GM12878 (cell line): Measurements from ENCODE around the gene IL1R2. TPM values are rescaled to one million over a fixed set of nuclear protein-coding genes. Genes with fewer than 3 reads are reported as not detected.

Experiments used
- ATAC-seq: fragments of 200-7000 bp; cut with Tn5 transposase; 3 replicates; pipeline ENCODE4 v1.9.1; 2020; ENCODE audit warnings: mild to moderate bottlenecking, moderate library complexity
- BruUV-seq: library from RNA; stranded (reverse); fragments of 400-500 nt; replicated peaks from 2 replicates; lab custom pipeline; 2021; lab: Mats Ljungman, UMichigan
- CTCF ChIA-PET: fragments of 300-600 bp; sonication (Branson Sonifier 250); formaldehyde crosslinking; extraction: SDS; loops from one replicate; lab custom pipeline; 2021; ENCODE audit warnings: inconsistent platforms; lab: Yijun Ruan, JAX
- POLR2A ChIA-PET: fragments of 350-600 bp; formaldehyde crosslinking; extraction: SDS; loops from one replicate; lab custom pipeline; 2021; ENCODE audit warnings: inconsistent platforms; lab: Charles Lee
- RAD21 ChIA-PET: fragments of 300-600 bp; sonication (Branson Sonifier 250); formaldehyde crosslinking; loops from one replicate; lab custom pipeline; 2023; ENCODE audit warnings: antibody characterized with exemption; ENCODE audit not compliant: unreplicated experiment; lab: Charles Lee
- SMC1A ChIA-PET: fragments of 300-600 bp; sonication (Branson Sonifier 250); formaldehyde crosslinking; loops from one replicate; lab custom pipeline; 2023; ENCODE audit not compliant: unreplicated experiment, uncharacterized antibody; lab: Charles Lee
- DNase-seq: peaks from one replicate; pipeline ENCODE4 v3.0.0-alpha.2; 2011; ENCODE audit warnings: low read depth, low spot score
- FAIRE-seq: peaks from 3 replicates; lab custom pipeline; 2011; peaks lifted over from hg19 to GRCh38; lab: Jason Lieb, UNC
- H2AFZ ChIP-seq: 2 replicates; pipeline ENCODE4 v1.6.0; 2011; ENCODE audit warnings: low read depth, low read length, control low read depth; ENCODE audit not compliant: control insufficient read depth
- H3K27ac ChIP-seq: 2 replicates; pipeline ENCODE4 v1.5.1; 2011; ENCODE audit warnings: control low read depth; ENCODE audit not compliant: control insufficient read depth, insufficient read depth
- H3K27me3 ChIP-seq, 2 experiments: replicated peaks in 1 of 2; 2 replicates each; pipeline versions ENCODE4 v1.6.0 to v1.6.1; 2011; ENCODE audit warnings: low read length in 1 of 2; ENCODE audit not compliant: control insufficient read depth in 2 of 2, insufficient read depth in 2 of 2
- H3K36me3 ChIP-seq, 2 experiments: 2 replicates each; pipeline ENCODE4 v1.5.1; 2011; ENCODE audit warnings: low read length in 1 of 2; ENCODE audit not compliant: control insufficient read depth in 2 of 2, insufficient read depth in 2 of 2
- H3K4me1 ChIP-seq: 2 replicates; pipeline ENCODE4 v1.6.1; 2011; ENCODE audit warnings: mild to moderate bottlenecking, low read length, moderate library complexity, mixed read lengths; ENCODE audit not compliant: control insufficient read depth, insufficient read depth
- H3K4me2 ChIP-seq: 2 replicates; pipeline ENCODE4 v1.6.0; 2011; ENCODE audit warnings: control low read depth; ENCODE audit not compliant: control insufficient read depth, insufficient read depth
- H3K4me3 ChIP-seq: fragments of 200-600 bp; sonication (generic); 2 replicates; pipeline ENCODE4 v1.5.1; 2016
- H3K79me2 ChIP-seq: 2 replicates; pipeline ENCODE4 v1.6.0; 2011; ENCODE audit warnings: low read length; ENCODE audit not compliant: control insufficient read depth, insufficient read depth
- H3K9ac ChIP-seq: 2 replicates; pipeline ENCODE4 v1.8.0; 2011; ENCODE audit warnings: low read length, control low read depth, mixed read lengths; ENCODE audit not compliant: control insufficient read depth, insufficient read depth
- H3K9me3 ChIP-seq: replicated peaks from 3 replicates; pipeline ENCODE4 v1.5.1; 2011; ENCODE audit warnings: mild to moderate bottlenecking, low read length; ENCODE audit not compliant: control insufficient read depth, insufficient read depth
- H4K20me1 ChIP-seq: 2 replicates; pipeline ENCODE4 v1.6.0; 2011; ENCODE audit not compliant: control insufficient read depth, insufficient read depth
- HDAC2 ChIP-seq: fragments of 200-600 bp; sonication (generic); IDR thresholded peaks from 2 replicates; pipeline ENCODE4 v1.6.1; 2017
- RUNX3 ChIP-seq: IDR thresholded peaks from 2 replicates; pipeline ENCODE4 v1.6.1; 2012; ENCODE audit warnings: low read length, inconsistent platforms
- WGBS: methylation state at CpG from one replicate; pipeline ENCODE4 v1.1.6; 2016; ENCODE audit warnings: low lambda C conversion rate; ENCODE audit not compliant: insufficient replicate concordance, insufficient coverage; ENCODE audit errors: missing lambda C conversion rate; 5-methylcytosine and 5-hydroxymethylcytosine counted together
- in situ Hi-C: fragments of 300-500 bp; cut with MboI; formaldehyde crosslinking; loops from 9 replicates; pipeline ENCODE4 v1.14.3; 2018; ENCODE audit warnings: mixed read lengths
- intact Hi-C: fragments of 100-400 bp; cut with micrococcal nuclease; formaldehyde crosslinking; loops from one replicate; pipeline ENCODE4 v1.14.2; 2022; ENCODE audit not compliant: unreplicated experiment
- polyA plus RNA-seq, 11 experiments: library from polyadenylated mRNA; depleted of rRNA in 4 of 11; unstranded in 6 of 11; stranded (reverse) in 5 of 11; fragments of >200 nt; fragmentation: Nextera tagmentation in 4 of 11; fragmentation: Illumina TruSeq in 1 of 11; extraction: Ambion mirVana in 4 of 11; extraction: Trizol in 1 of 11; gene quantifications; 1 replicate in 1 of 11; 2 replicates in 10 of 11; pipeline versions ENCODE4 v1.2.1 to v1.2.3, GENCODE V29; 2011 to 2016; ENCODE audit warnings: inconsistent platforms in 2 of 11, missing spikeins in 2 of 11, low read depth in 1 of 11
- total RNA-seq, 4 experiments: library from RNA; depleted of rRNA in 3 of 4; stranded (reverse); fragments of >200 nt in 3 of 4; fragmentation: Illumina TruSeq in 1 of 4; extraction: Trizol in 1 of 4; gene quantifications; 2 replicates each; pipeline versions ENCODE4 v1.2.1 to v1.2.3, GENCODE V29; 2013 to 2021
- TF ChIP-seq, protein P1 (sequence below): IDR thresholded peaks from 2 replicates; pipeline ENCODE4 v1.6.1; 2012; ENCODE audit warnings: low read depth, low read length, improper control_type of control experiment
- TF ChIP-seq, protein P2 (sequence below): fragments of 450-650 bp; IDR thresholded peaks from 2 replicates; pipeline ENCODE4 v1.6.1; 2017; ENCODE audit warnings: mild to moderate bottlenecking, moderate library complexity
- TF ChIP-seq, protein P3 (sequence below): fragments of 450-650 bp; IDR thresholded peaks from 2 replicates; pipeline ENCODE4 v1.6.1; 2017; ENCODE audit warnings: low read depth, mild to moderate bottlenecking, moderate library complexity
- TF ChIP-seq, protein P4 (sequence below): fragments of 450-650 bp; IDR thresholded peaks from 2 replicates; pipeline ENCODE4 v1.6.1; 2017; ENCODE audit warnings: mild to moderate bottlenecking, low read depth, inconsistent platforms; ENCODE audit not compliant: poor library complexity, severe bottlenecking

The IL1R2 gene
- total and polyA plus RNA-seq, 10 of the 15 experiments (the other 5 are each of a cell fraction or from before 2014, with no cell fraction given), result 0.44 to 6.4 (median 0.62) TPM

DNA sequence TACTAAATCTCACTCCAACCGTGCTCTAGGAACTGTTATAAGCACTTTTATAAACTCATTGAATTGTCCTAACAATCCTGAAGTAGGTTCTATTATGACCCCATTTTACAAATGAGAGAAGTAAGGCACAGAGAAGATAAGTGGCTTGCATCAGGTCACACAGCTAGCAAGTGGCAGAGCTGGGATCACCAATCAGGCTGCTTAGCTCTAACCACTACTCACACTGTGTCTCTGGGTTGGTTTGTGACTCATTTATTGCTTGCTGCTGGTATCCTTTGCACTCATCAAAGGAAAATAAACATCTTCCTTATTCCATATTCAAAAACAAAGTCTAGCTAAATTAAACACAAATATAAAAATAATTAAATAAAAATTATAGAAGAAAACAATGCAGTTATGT is 42.5 kb upstream of the IL1R2 start:
- no peaks in the 10 kb centered on the region; the same call in 2 of the 3 replicates for H3K9me3 ChIP-seq
- in situ Hi-C loops, result no loop called here
- WGBS, result 0% methylated on average over 1 of the region's 1 CpG
- ChIA-PET CTCF (interaction anchor here (0.6 kb wide), 1 partner anchor 75 kb away, joined by 4 read pairs; no protein-coding TSS in a partner anchor), POLR2A (no interaction called here), RAD21 (no interaction called here), SMC1A (no interaction called here)
- no peaks in the 10 kb centered on the region for H3K36me3 ChIP-seq
- no peaks in the 10 kb centered on the region for H4K20me1 ChIP-seq
- no peak overlapping the region for H3K4me3 ChIP-seq
- no peak overlapping the region for H2AFZ ChIP-seq
- no peak for ATAC-seq
- H3K4me1 ChIP-seq, result no peaks in the 10 kb centered on the region
- intact Hi-C loops, result no loop called here
- no peaks in the 10 kb centered on the region for H3K79me2 ChIP-seq
- TF ChIP-seq, protein P1, sequence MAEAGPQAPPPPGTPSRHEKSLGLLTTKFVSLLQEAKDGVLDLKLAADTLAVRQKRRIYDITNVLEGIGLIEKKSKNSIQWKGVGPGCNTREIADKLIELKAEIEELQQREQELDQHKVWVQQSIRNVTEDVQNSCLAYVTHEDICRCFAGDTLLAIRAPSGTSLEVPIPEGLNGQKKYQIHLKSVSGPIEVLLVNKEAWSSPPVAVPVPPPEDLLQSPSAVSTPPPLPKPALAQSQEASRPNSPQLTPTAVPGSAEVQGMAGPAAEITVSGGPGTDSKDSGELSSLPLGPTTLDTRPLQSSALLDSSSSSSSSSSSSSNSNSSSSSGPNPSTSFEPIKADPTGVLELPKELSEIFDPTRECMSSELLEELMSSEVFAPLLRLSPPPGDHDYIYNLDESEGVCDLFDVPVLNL, result no peak
- TF ChIP-seq, protein P2, sequence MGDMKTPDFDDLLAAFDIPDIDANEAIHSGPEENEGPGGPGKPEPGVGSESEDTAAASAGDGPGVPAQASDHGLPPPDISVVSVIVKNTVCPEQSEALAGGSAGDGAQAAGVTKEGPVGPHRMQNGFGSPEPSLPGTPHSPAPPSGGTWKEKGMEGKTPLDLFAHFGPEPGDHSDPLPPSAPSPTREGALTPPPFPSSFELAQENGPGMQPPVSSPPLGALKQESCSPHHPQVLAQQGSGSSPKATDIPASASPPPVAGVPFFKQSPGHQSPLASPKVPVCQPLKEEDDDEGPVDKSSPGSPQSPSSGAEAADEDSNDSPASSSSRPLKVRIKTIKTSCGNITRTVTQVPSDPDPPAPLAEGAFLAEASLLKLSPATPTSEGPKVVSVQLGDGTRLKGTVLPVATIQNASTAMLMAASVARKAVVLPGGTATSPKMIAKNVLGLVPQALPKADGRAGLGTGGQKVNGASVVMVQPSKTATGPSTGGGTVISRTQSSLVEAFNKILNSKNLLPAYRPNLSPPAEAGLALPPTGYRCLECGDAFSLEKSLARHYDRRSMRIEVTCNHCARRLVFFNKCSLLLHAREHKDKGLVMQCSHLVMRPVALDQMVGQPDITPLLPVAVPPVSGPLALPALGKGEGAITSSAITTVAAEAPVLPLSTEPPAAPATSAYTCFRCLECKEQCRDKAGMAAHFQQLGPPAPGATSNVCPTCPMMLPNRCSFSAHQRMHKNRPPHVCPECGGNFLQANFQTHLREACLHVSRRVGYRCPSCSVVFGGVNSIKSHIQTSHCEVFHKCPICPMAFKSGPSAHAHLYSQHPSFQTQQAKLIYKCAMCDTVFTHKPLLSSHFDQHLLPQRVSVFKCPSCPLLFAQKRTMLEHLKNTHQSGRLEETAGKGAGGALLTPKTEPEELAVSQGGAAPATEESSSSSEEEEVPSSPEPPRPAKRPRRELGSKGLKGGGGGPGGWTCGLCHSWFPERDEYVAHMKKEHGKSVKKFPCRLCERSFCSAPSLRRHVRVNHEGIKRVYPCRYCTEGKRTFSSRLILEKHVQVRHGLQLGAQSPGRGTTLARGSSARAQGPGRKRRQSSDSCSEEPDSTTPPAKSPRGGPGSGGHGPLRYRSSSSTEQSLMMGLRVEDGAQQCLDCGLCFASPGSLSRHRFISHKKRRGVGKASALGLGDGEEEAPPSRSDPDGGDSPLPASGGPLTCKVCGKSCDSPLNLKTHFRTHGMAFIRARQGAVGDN, result no peak
- TF ChIP-seq HDAC2 (no peak), RUNX3 (no peak)
- TF ChIP-seq, protein P3, sequence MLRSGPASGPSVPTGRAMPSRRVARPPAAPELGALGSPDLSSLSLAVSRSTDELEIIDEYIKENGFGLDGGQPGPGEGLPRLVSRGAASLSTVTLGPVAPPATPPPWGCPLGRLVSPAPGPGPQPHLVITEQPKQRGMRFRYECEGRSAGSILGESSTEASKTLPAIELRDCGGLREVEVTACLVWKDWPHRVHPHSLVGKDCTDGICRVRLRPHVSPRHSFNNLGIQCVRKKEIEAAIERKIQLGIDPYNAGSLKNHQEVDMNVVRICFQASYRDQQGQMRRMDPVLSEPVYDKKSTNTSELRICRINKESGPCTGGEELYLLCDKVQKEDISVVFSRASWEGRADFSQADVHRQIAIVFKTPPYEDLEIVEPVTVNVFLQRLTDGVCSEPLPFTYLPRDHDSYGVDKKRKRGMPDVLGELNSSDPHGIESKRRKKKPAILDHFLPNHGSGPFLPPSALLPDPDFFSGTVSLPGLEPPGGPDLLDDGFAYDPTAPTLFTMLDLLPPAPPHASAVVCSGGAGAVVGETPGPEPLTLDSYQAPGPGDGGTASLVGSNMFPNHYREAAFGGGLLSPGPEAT, result no peak
- TF ChIP-seq, protein P4, sequence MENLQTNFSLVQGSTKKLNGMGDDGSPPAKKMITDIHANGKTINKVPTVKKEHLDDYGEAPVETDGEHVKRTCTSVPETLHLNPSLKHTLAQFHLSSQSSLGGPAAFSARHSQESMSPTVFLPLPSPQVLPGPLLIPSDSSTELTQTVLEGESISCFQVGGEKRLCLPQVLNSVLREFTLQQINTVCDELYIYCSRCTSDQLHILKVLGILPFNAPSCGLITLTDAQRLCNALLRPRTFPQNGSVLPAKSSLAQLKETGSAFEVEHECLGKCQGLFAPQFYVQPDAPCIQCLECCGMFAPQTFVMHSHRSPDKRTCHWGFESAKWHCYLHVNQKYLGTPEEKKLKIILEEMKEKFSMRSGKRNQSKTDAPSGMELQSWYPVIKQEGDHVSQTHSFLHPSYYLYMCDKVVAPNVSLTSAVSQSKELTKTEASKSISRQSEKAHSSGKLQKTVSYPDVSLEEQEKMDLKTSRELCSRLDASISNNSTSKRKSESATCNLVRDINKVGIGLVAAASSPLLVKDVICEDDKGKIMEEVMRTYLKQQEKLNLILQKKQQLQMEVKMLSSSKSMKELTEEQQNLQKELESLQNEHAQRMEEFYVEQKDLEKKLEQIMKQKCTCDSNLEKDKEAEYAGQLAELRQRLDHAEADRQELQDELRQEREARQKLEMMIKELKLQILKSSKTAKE, result no peak
- H3K27ac ChIP-seq, result no peak overlapping the region
- H3K4me2 ChIP-seq, result no peak overlapping the region
- H3K9ac ChIP-seq, result no peak overlapping the region
- FAIRE-seq, result no peak
- DNase-seq, result no peak
- no TSS peak for BruUV-seq
- H3K27me3 ChIP-seq, result no peaks in the 10 kb centered on the region
